NT2/D1 (cell line): Measurements from ENCODE around the gene TSPAN9.

ENCODE experiments used
- YY1 ChIP-seq: IDR thresholded peaks from 2 replicates; pipeline ENCODE4 v1.6.1; 2011; ENCODE audit not compliant: insufficient read length, insufficient read depth
- ZNF274 ChIP-seq: IDR thresholded peaks from 2 replicates; pipeline ENCODE4 v1.6.1; 2011; ENCODE audit warnings: mild to moderate bottlenecking, low read depth, low read length

DNA sequence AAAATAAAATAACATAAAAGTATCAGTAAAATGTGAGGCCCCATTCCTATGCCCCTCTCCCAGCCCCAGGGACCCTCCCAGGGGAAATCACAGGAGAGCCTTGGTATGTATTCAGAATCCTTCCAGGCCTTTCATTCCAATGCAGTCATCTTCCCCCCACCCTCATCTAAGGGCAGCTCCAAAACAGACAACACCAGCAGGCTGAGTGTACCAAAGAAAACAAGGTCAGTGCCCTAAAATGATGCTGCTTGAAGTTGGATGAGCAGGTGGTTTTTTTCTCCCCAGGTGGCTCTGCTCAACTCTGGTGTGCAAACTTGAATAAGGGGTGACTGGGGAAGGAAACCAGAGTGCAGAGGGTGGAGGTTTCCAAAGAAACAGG lies 56.2 kb downstream of the TSPAN9 start:
- TF ChIP-seq ZNF274 = no peak
- TF ChIP-seq YY1 = no peak
